HEK293 (cell line): ENCODE measurements around the gene NLK.

ENCODE experiments used
- CTCF ChIA-PET: fragments of 350-600 bp; formaldehyde crosslinking; extraction: SDS; loops from one replicate; lab custom pipeline; 2021; ENCODE audit warnings: antibody characterized with exemption; lab: Yijun Ruan, JAX
- POLR2A ChIA-PET: fragments of 300-600 bp; formaldehyde crosslinking; extraction: SDS; loops from one replicate; lab custom pipeline; 2020; ENCODE audit warnings: antibody characterized with exemption, inconsistent platforms; lab: Yijun Ruan, JAX
- H3K27ac ChIP-seq: fragments of 200-500 bp; sonication (Bioruptor generic); 2 replicates; pipeline ENCODE4 v1.5.1; 2014; ENCODE audit warnings: low read depth, low read length, control low read depth, inconsistent platforms; ENCODE audit errors: extremely low read depth
- H3K36me3 ChIP-seq, 2 experiments: fragments of 200-500 bp in 1 of 2; sonication (Bioruptor generic) in 1 of 2; 1 replicate in 1 of 2; 2 replicates in 1 of 2; pipeline ENCODE4 v1.5.1; 2014 to 2017; ENCODE audit warnings: inconsistent platforms in 2 of 2, low read length in 2 of 2; ENCODE audit not compliant: control insufficient read depth in 2 of 2, insufficient read depth in 1 of 2
- H3K4me1 ChIP-seq: fragments of 200-500 bp; sonication (Bioruptor generic); 2 replicates; pipeline ENCODE4 v1.5.1; 2014; ENCODE audit warnings: mild to moderate bottlenecking, low read length, inconsistent platforms; ENCODE audit not compliant: control insufficient read depth, insufficient read depth
- H3K4me3 ChIP-seq: 2 replicates; pipeline ENCODE4 v1.5.1; 2011; ENCODE audit warnings: low read depth, mild to moderate bottlenecking, control low read depth, low read length, moderate library complexity
- H3K9me3 ChIP-seq: fragments of 200-500 bp; sonication (Bioruptor generic); 2 replicates; pipeline ENCODE4 v1.5.1; 2014; ENCODE audit warnings: low read depth, low read length, inconsistent platforms; ENCODE audit not compliant: control insufficient read depth, insufficient read depth
- ATF2 ChIP-seq: fragments of 450-650 bp; formaldehyde crosslinking; IDR thresholded peaks from 2 replicates; pipeline ENCODE4 v1.5.1; 2016; ENCODE audit warnings: missing biosample characterization, missing genetic modification characterization, low read depth
- CTCF ChIP-seq: fragments of 450-650 bp; formaldehyde crosslinking; IDR thresholded peaks from 2 replicates; pipeline ENCODE4 v1.5.1; 2016; ENCODE audit warnings: missing biosample characterization, missing genetic modification characterization
- MEIS1 ChIP-seq: sonication (generic); formaldehyde crosslinking; IDR thresholded peaks from 2 replicates; pipeline ENCODE4 v1.8.1; 2022; ENCODE audit warnings: missing genetic modification reagents, mild to moderate bottlenecking, borderline replicate concordance
- PRDM10 ChIP-seq: fragments of 450-650 bp; formaldehyde crosslinking; IDR thresholded peaks from 2 replicates; pipeline ENCODE4 v1.5.1; 2016; ENCODE audit warnings: missing biosample characterization, missing genetic modification characterization
- PRDM4 ChIP-seq: fragments of 450-650 bp; formaldehyde crosslinking; IDR thresholded peaks from 2 replicates; pipeline ENCODE4 v1.5.1; 2017; ENCODE audit warnings: missing biosample characterization, missing genetic modification characterization
- SP3 ChIP-seq: fragments of 450-650 bp; formaldehyde crosslinking; IDR thresholded peaks from 2 replicates; pipeline ENCODE4 v1.5.1; 2016; ENCODE audit warnings: missing biosample characterization, missing genetic modification characterization
- SP7 ChIP-seq: fragments of 450-650 bp; formaldehyde crosslinking; IDR thresholded peaks from 2 replicates; pipeline ENCODE4 v1.5.1; 2016; ENCODE audit warnings: missing biosample characterization, missing genetic modification characterization
- ZNF114 ChIP-seq: fragments of 450-650 bp; formaldehyde crosslinking; IDR thresholded peaks from 2 replicates; pipeline ENCODE4 v1.5.0; 2017; ENCODE audit warnings: missing biosample characterization, missing genetic modification characterization
- ZNF138 ChIP-seq: fragments of 450-650 bp; formaldehyde crosslinking; IDR thresholded peaks from 2 replicates; pipeline ENCODE4 v1.5.1; 2016; ENCODE audit warnings: missing biosample characterization, missing genetic modification characterization, borderline replicate concordance
- ZNF214 ChIP-seq: fragments of 450-650 bp; formaldehyde crosslinking; IDR thresholded peaks from 2 replicates; pipeline ENCODE4 v1.5.1; 2017; ENCODE audit warnings: missing biosample characterization, mild to moderate bottlenecking, missing genetic modification characterization, borderline replicate concordance
- ZNF37A ChIP-seq: fragments of 450-650 bp; IDR thresholded peaks from 2 replicates; pipeline ENCODE4 v1.5.1; 2018; ENCODE audit warnings: missing biosample characterization, missing genetic modification characterization
- ZNF426 ChIP-seq: fragments of 450-650 bp; formaldehyde crosslinking; IDR thresholded peaks from 2 replicates; pipeline ENCODE4 v1.5.1; 2017; ENCODE audit warnings: missing biosample characterization, missing genetic modification characterization, mild to moderate bottlenecking, inconsistent platforms, moderate library complexity
- ZNF521 ChIP-seq: fragments of 450-650 bp; formaldehyde crosslinking; IDR thresholded peaks from 2 replicates; pipeline ENCODE4 v1.5.1; 2017; ENCODE audit warnings: missing biosample characterization, mild to moderate bottlenecking, missing genetic modification characterization
- ZNF571 ChIP-seq: fragments of 450-650 bp; formaldehyde crosslinking; IDR thresholded peaks from 2 replicates; pipeline ENCODE4 v1.5.0; 2017; ENCODE audit warnings: missing biosample characterization, missing genetic modification characterization
- ZNF626 ChIP-seq: fragments of 450-650 bp; sonication (Bioruptor Pico); formaldehyde crosslinking; IDR thresholded peaks from 2 replicates; pipeline ENCODE4 v1.5.1; 2018; ENCODE audit warnings: missing biosample characterization, missing genetic modification characterization, inconsistent platforms
- ZNF747 ChIP-seq: fragments of 450-650 bp; formaldehyde crosslinking; IDR thresholded peaks from 2 replicates; pipeline ENCODE4 v1.5.1; 2016; ENCODE audit warnings: missing biosample characterization, missing genetic modification characterization
- ZNF76 ChIP-seq: fragments of 450-650 bp; formaldehyde crosslinking; IDR thresholded peaks from 2 replicates; pipeline ENCODE4; 2016; ENCODE audit warnings: low read depth, missing biosample characterization, missing genetic modification characterization, borderline replicate concordance
- ZNF777 ChIP-seq: fragments of 450-650 bp; formaldehyde crosslinking; IDR thresholded peaks from 2 replicates; pipeline ENCODE4 v1.5.1; 2017; ENCODE audit warnings: missing biosample characterization, missing genetic modification characterization, borderline replicate concordance
- TF ChIP-seq, protein P1 (sequence below): fragments of 450-650 bp; IDR thresholded peaks from 2 replicates; pipeline ENCODE4 v1.5.1; 2018; ENCODE audit warnings: missing biosample characterization, mild to moderate bottlenecking, missing genetic modification characterization
- TF ChIP-seq, protein P2 (sequence below): fragments of 450-650 bp; formaldehyde crosslinking; IDR thresholded peaks from 2 replicates; pipeline ENCODE4 v1.5.1; 2016; ENCODE audit warnings: missing biosample characterization, missing genetic modification characterization

Gene NLK

GRCh38 chr17:27995554-27995953 lies 46.9 kb upstream of the NLK start:
- Histone ChIP-seq H3K27ac (no peak overlapping the region), H3K9me3 (no peaks in the 10 kb centered on the region), H3K36me3 (no peaks in the 10 kb centered on the region), H3K4me1 (no peaks in the 10 kb centered on the region), H3K4me3 (no peak overlapping the region)
- TF ChIP-seq ZNF114 (no peak), MEIS1 (no peak), CTCF (no peak), ZNF426 (tag by site-specific recombination) (no peak), ZNF138 (tag by site-specific recombination) (no peak)
- ChIA-PET CTCF (no interaction called here), POLR2A (no interaction called here)

DNA sequence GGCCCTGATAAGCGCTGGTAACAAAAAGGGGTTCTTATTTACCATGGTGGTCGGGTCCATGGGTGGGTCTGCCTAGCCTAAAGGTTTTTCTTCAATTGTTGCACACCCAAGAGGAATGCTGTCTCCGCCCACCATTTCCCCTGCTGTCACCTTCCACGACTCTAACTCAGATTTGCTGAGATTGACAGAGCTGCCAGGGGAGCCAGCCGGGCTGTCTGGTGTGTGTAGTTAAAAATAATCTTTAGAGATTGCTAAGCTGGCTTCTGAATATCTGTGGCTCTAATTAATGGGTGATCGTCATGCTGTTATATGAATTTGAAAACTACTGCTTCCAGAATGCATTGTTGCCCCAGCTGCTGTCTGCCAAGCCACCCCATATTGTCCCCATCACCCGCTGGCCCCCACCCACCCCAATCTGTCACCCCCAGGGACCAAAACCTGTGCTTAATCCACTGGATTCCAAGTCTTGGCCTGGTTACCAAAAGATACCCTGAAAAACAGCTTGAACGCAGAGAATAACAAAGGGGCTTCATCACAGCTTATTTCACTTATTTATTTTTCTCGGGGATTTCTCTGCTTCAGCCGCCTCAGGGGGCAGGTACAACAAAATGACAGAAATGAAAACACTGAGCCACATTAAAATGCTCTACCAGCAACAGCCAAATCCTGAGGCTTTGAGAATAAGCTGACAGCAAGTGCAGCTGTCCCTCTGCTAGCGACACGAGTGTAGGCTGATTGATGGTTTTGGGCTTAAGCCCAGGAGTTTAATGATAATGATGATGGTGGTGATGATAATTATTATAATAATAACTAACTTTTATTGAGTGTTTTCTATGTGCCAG lies 46.1 kb upstream of the NLK start:
- H3K27ac ChIP-seq, result no peak overlapping the region
- TF ChIP-seq ZNF747 (tag by site-specific recombination), result no peak
- no peak for TF ChIP-seq ATF2 (tag by site-specific recombination)
- no peak for TF ChIP-seq ZNF571 (tag by site-specific recombination)
- TF ChIP-seq SP3 (tag by site-specific recombination), result no peak
- TF ChIP-seq ZNF37A (tag by site-specific recombination), result no peak
- no peak for TF ChIP-seq ZNF76
- TF ChIP-seq ZNF626, result no peak
- TF ChIP-seq SP7, result no peak
- TF ChIP-seq, protein P1, sequence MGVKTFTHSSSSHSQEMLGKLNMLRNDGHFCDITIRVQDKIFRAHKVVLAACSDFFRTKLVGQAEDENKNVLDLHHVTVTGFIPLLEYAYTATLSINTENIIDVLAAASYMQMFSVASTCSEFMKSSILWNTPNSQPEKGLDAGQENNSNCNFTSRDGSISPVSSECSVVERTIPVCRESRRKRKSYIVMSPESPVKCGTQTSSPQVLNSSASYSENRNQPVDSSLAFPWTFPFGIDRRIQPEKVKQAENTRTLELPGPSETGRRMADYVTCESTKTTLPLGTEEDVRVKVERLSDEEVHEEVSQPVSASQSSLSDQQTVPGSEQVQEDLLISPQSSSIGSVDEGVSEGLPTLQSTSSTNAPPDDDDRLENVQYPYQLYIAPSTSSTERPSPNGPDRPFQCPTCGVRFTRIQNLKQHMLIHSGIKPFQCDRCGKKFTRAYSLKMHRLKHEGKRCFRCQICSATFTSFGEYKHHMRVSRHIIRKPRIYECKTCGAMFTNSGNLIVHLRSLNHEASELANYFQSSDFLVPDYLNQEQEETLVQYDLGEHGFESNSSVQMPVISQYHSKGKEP, result no peak
- TF ChIP-seq, protein P2, sequence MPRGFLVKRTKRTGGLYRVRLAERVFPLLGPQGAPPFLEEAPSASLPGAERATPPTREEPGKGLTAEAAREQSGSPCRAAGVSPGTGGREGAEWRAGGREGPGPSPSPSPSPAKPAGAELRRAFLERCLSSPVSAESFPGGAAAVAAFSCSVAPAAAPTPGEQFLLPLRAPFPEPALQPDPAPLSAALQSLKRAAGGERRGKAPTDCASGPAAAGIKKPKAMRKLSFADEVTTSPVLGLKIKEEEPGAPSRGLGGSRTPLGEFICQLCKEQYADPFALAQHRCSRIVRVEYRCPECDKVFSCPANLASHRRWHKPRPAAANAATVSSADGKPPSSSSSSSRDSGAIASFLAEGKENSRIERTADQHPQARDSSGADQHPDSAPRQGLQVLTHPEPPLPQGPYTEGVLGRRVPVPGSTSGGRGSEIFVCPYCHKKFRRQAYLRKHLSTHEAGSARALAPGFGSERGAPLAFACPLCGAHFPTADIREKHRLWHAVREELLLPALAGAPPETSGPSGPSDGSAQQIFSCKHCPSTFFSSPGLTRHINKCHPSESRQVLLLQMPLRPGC, result no peak
- no peak for TF ChIP-seq ZNF214 (tag by site-specific recombination)
- TF ChIP-seq PRDM4, result no peak
- no peak for TF ChIP-seq ZNF777 (tag by site-specific recombination)
- TF ChIP-seq PRDM10 (tag by site-specific recombination), result no peak
- no peak for TF ChIP-seq ZNF521 (tag by site-specific recombination)
- TF ChIP-seq, all 188 proteins: peak for 0
- Histone ChIP-seq H3K4me3 (no peak overlapping the region), H3K4me1 (no peaks in the 10 kb centered on the region), H3K9me3 (no peaks in the 10 kb centered on the region), H3K36me3 (no peaks in the 10 kb centered on the region)
- CTCF ChIA-PET, result interaction anchor here (0.6 kb wide), 1 partner anchor 173 kb away, joined by 3 read pairs; no protein-coding TSS in a partner anchor
- POLR2A ChIA-PET, result no interaction called here
